NCI-H2107 treated with DMSO at 0.1 percent for 48 hours (cell line): Measurements from ENCODE around the gene TMEM273.

ENCODE experiments used
- DNase-seq: peaks from one replicate; lab custom pipeline; 2025; ENCODE audit not compliant: unreplicated experiment; lab: John Stamatoyannopoulos, UW

Gene TMEM273

GRCh38 chr10:49143249-49143648 lies 44.9 kb downstream of the TMEM273 start:
- DNase-seq: no peak

- DNase-seq: no peak
Measured at GRCh38 chr10:49141541-49142332, 46.5 kb downstream of the TMEM273 start.

GRCh38 chr10:49140304-49141177 lies 47.6 kb downstream of the TMEM273 start:
- DNase-seq: no peak

- DNase-seq: no peak
Measured at GRCh38 chr10:49139846-49140195, 48.4 kb downstream of the TMEM273 start.

- no peak for DNase-seq
Measured at GRCh38 chr10:49139028-49139845, 49.0 kb downstream of the TMEM273 start.

GRCh38 chr10:49138361-49138891 lies 49.8 kb downstream of the TMEM273 start:
- no peak for DNase-seq

- DNase-seq: no peak
Measured at GRCh38 chr10:49136525-49136924, 51.7 kb downstream of the TMEM273 start.

- no peak for DNase-seq
Measured at GRCh38 chr10:49135575-49136313, 52.4 kb downstream of the TMEM273 start.

GRCh38 chr10:49134327-49134726 lies 53.9 kb downstream of the TMEM273 start:
- no peak for DNase-seq

- DNase-seq: no peak
Measured at GRCh38 chr10:49133706-49134248, 54.4 kb downstream of the TMEM273 start, which contains the start of gene FAM170B. Gene FAM170B, minus strand, starts transcription at chr10:49134021. Its CDS starts 103 bp downstream, at chr10:49133918.

- no peak for DNase-seq
Measured at GRCh38 chr10:49132362-49132737, 55.8 kb downstream of the TMEM273 start.

GRCh38 chr10:49131507-49132361 lies 56.5 kb downstream of the TMEM273 start:
- no peak for DNase-seq

- no peak for DNase-seq
Measured at GRCh38 chr10:49129376-49129775, 58.8 kb downstream of the TMEM273 start.

GRCh38 chr10:49128854-49129253 lies 59.3 kb downstream of the TMEM273 start:
- DNase-seq: no peak

- no peak for DNase-seq
Measured at GRCh38 chr10:49123981-49124950, 63.9 kb downstream of the TMEM273 start.

- no peak for DNase-seq
Measured at GRCh38 chr10:49120911-49121310, 67.3 kb downstream of the TMEM273 start.

GRCh38 chr10:49119746-49120145 lies 68.4 kb downstream of the TMEM273 start:
- DNase-seq: no peak
